ENCODE data around the gene RXRA. TPM values are rescaled to one million over a fixed set of nuclear protein-coding genes. Genes with fewer than 3 reads are reported as not detected.

Gene RXRA
- total RNA-seq, 6 donors from 2014 or later = 43.8 to 92.7 (median 74.1) TPM

GRCh38 chr9:134391319-134392231 lies 65.3 kb downstream of the RXRA start:
- Histone ChIP-seq H3K27ac (peak overlapping the region; percentile 28 to 65 (median 50)), H3K4me1 (peaks cover 70 to 97% (median 86%) of the 10 kb centered on the region in 4 donors), H3K4me3 (no peak overlapping the region), H3K9me3 (no peaks in the 10 kb centered on the region), H3K27me3 (no peaks in the 10 kb centered on the region), H3K36me3 (peaks cover 0 to 5% (median 0%) of the 10 kb centered on the region in 4 donors)
- no peak for TF ChIP-seq CTCF (IDR thresholded peaks at IDR 0.05)
- no peak for TF ChIP-seq POLR2A (IDR thresholded peaks at IDR 0.05)
- TF ChIP-seq POLR2AphosphoS5 (IDR thresholded peaks at IDR 0.05) = peak in 1 of 2 donors; percentile 12
- DNase-seq = peak in 1 of 2 donors; percentile 72
- no peak for ATAC-seq (ENCODE audit: low FRiP score in 2 of 2)
- 56 to 59% methylated on average over 21 to 29 of the region's 35 CpGs for WGBS, 2 donors

- DNase-seq (no peak), ATAC-seq (ENCODE audit: low FRiP score in 2 of 2) (no peak)
- H3K9me3 ChIP-seq = no peaks in the 10 kb centered on the region
- H3K4me3 ChIP-seq = no peak overlapping the region
- TF ChIP-seq POLR2A (IDR thresholded peaks at IDR 0.05) (no peak), POLR2AphosphoS5 (IDR thresholded peaks at IDR 0.05) (no peak), EP300 (IDR thresholded peaks at IDR 0.05) (no peak), CTCF (IDR thresholded peaks at IDR 0.05) (no peak)
- H3K4me1 ChIP-seq = peaks cover 70 to 97% (median 85%) of the 10 kb centered on the region in 4 donors
- peak overlapping the region in 2 of 4 donors; percentile 42 to 65 for H3K27ac ChIP-seq
- H3K36me3 ChIP-seq = peaks cover 0 to 5% (median 0%) of the 10 kb centered on the region in 4 donors
- no peaks in the 10 kb centered on the region for H3K27me3 ChIP-seq
- 72 to 81% methylated on average over 12 of the region's 12 CpGs for WGBS, 2 donors
Observed at GRCh38 chr9:134392900-134393299, 66.6 kb downstream of the RXRA start.

- H3K4me3 ChIP-seq = no peak overlapping the region
- peaks cover 0 to 5% (median 0%) of the 10 kb centered on the region in 4 donors for H3K36me3 ChIP-seq
- peaks cover 71 to 97% (median 87%) of the 10 kb centered on the region in 4 donors for H3K4me1 ChIP-seq
- H3K9me3 ChIP-seq = no peaks in the 10 kb centered on the region
- WGBS, 2 donors = 89 to 96% methylated on average over 5 to 7 of the region's 7 CpGs
- no peak for ATAC-seq (ENCODE audit: low FRiP score in 2 of 2)
- H3K27ac ChIP-seq = peak overlapping the region in 2 of 4 donors; percentile 11 to 42
- DNase-seq = no peak
- no peak for TF ChIP-seq CTCF (IDR thresholded peaks at IDR 0.05)
- H3K27me3 ChIP-seq = no peaks in the 10 kb centered on the region
Observed at GRCh38 chr9:134393582-134394280, 67.5 kb downstream of the RXRA start.

GRCh38 chr9:134395002-134395517 lies 68.8 kb downstream of the RXRA start:
- 75 to 83% methylated on average over 10 to 13 of the region's 16 CpGs for WGBS, 2 donors
- ATAC-seq (ENCODE audit: low FRiP score in 2 of 2) = no peak
- TF ChIP-seq EP300 (IDR thresholded peaks at IDR 0.05) = no peak
- no peak for TF ChIP-seq POLR2AphosphoS5 (IDR thresholded peaks at IDR 0.05)
- no peak for TF ChIP-seq POLR2A (IDR thresholded peaks at IDR 0.05)
- TF ChIP-seq CTCF (IDR thresholded peaks at IDR 0.05) = no peak

More at GRCh38 chr9:134395002-134395517, 68.8 kb downstream of the RXRA start:
- Histone ChIP-seq H3K36me3 (peaks cover 0 to 5% (median 0%) of the 10 kb centered on the region in 4 donors), H3K27ac (peak overlapping the region in 3 of 4 donors; percentile 62 to 83 (median 77)), H3K4me3 (no peak overlapping the region), H3K9me3 (no peaks in the 10 kb centered on the region), H3K4me1 (peaks cover 70 to 86% (median 79%) of the 10 kb centered on the region in 4 donors), H3K27me3 (no peaks in the 10 kb centered on the region)
- DNase-seq = no peak

All from upper lobe of left lung (tissue), 6 donors.